COLO668 (cell line): Measurements from ENCODE around the gene NSD1.
"Not testable (repeated sequence)": the region's sequence is repeated elsewhere in the genome, so short reads cannot be mapped to it uniquely, and the experiment has no call there.

Experiments used
- DNase-seq: peaks from one replicate; lab custom pipeline; 2025; ENCODE audit not compliant: unreplicated experiment; lab: John Stamatoyannopoulos, UW

NSD1 gene

DNA sequence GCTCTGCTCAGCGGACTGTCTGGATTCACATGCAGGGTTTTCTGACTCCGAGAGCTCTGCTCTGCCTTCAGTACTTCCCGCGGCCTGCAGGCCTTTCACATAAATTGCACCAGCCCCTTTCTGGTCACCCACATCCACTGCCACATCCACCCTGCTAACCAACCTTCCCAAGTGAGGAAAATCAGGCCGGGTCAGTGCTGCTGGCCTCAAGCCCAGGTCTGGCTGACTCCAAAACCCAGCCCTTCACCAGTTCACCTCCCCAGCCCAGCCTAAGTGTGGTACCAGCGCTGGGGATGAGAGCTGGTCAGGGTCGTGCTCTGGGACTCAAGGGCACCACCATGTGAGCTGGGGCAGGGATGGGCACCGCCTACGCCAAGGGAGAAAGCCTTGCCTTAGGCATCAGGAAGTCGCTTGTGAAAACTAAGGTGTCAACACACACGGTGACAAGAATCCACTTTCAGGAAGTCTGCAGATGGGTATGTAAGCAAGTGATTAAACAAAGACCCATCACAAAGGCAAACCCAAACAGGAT lies 205.6 kb downstream of the NSD1 start:
- peak; percentile 4 for DNase-seq

DNA sequence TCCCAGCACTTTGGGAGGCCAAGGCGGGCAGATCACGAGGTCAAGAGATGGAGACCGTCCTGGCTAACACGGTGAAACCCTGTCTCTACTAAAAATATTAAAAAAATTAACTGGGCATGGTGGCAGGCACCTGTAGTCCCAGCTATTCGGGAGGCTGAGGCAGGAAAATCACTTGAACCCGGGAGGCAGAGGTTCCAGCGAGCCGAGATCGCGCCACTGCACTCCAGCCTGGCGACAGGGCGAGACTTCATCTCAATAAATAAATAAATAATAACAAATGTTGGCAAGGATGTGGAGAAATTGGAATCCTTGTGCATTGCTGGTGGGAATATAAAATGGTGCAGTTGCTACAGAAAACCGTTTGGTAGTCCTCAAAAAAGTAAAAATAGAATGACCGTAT lies 209.4 kb downstream of the NSD1 start:
- not testable (repeated sequence) for DNase-seq

DNA sequence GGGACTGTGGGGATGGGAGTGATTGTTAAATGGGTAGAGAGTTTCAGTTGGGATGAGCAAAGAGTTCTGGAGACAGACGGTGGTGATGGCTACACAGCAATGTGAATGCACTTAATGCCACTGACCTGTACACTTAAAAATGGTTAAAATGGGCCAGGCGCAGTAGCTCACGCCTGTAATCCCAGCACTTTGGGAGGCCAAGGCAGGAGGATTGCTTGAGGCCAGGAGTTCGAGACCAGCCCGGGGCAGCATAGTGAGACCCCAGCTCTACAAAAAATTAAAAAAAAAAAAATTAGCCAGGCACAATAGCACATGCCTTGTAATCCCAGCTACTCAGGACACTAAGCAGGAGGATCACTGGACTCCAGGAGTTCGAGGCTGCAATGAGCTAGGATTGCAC lies 210.2 kb downstream of the NSD1 start:
- no peak for DNase-seq

DNA sequence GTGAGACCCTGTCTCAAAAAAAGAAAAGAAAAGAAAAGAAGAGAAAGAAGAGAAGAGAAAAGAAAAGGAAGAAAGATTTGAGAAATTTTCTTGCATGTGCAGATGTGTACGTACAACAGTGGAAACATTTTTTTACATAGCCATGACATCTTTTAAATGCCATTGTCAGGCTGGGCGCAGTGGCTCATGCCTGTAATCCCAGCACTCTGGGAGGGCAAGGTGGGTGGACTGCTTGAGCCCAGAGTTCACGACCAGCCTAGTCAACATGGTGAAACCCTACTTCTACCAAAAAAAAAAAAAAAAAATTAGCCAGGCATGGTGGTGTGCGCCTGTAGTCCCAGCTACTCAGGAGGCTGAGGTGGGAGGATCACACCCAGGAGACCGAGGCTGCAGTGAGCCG lies 211.3 kb downstream of the NSD1 start:
- no peak for DNase-seq

DNA sequence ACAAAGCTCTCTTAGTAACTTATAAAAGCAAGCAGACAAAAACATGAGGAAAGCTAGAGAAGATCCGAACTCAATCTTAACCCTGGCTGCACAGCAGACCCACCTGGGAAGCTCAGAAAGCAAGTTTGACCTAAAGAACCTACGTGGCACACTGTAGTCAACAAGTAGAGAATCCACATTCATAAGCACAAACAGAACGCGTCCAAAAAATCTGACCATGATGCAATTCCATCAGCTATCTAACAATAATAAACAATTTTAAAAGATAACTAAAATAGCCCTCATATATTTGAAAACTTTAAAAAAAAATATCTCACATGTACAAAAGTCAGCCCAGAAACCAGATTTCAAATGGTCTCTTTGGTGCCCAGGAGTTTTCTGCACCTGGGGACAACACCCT lies 213.2 kb downstream of the NSD1 start:
- DNase-seq, result no peak

DNA sequence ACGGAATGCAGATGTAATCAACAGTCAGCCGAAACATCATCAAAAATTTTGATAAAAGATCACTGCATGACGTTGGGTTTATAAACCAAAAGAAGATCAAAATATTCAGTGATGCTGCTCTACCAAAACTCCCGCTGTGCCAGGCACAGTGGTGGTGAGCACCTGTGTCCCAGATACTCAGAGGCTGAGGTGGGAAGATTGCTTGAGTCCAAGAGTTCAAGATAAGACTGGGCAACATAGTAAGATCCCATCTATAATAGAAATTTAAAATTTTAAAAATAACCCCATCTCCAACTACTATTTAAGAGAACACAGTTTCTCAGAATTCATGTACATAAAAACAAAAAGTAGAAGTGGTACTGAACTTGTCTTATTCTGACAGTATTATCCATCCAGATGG lies 214.1 kb downstream of the NSD1 start:
- no peak for DNase-seq

DNA sequence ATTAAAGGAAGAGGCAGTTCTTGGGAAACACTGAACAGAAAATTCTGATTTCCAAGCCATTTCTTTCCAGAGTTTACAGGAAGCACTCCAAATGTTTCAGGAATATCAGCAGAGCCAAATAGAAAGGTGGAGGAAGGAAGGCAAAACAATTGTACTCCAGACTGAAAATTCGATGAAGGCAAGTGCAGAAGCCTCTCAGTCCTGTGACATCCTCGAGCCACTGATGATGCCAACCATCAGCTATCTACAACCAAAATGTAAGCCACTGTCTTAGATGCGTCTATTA lies 215.7 kb downstream of the NSD1 start:
- no peak for DNase-seq

DNA sequence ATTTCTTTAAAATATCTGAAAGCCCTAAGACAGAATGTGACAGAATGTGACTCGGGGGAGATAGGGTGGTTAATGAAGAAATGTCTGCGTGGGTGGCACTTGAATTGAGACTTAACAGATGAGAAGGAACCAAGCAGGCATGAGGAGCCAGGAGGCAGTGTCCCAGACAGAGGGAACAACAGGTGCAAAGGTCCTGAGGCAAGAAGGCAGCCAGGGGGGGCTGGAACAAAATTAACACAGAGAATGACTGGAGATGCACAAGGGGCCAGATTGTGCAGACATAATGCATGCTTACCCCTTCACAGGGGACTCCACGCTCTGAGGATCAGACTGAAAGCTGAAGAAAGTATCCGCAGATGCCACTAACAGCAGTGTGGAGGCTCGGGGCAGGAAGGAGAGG lies 216.2 kb downstream of the NSD1 start:
- no peak for DNase-seq
